ENCODE results near the gene PRAC2.
"Not testable (repeated sequence)": the region's sequence is repeated elsewhere in the genome, so short reads cannot be mapped to it uniquely, and the experiment has no call there.

PRAC2 gene

GRCh38 chr17:48722915-48723422 lies at the start of gene PRAC2:
TSS of gene PRAC2 (plus strand) at chr17:48723185. CDS start at chr17:48724411, 1,226 bp downstream.
- DNase-seq (ENCODE audit: low read depth in 2 of 2, low spot score in 1 of 2) = no peak

- no peak for DNase-seq (ENCODE audit: low read depth in 2 of 2, low spot score in 1 of 2)
Observed at GRCh38 chr17:48676963-48677558, 45.9 kb upstream of the PRAC2 start.

- DNase-seq (ENCODE audit: low read depth in 2 of 2, low spot score in 1 of 2) = peak; percentile 30 to 44
Observed at GRCh38 chr17:48678141-48678971, 44.6 kb upstream of the PRAC2 start.

GRCh38 chr17:48679385-48680096 lies 43.4 kb upstream of the PRAC2 start:
- no peak for DNase-seq (ENCODE audit: low read depth in 2 of 2, low spot score in 1 of 2)

GRCh38 chr17:48681609-48682008 lies 41.4 kb upstream of the PRAC2 start:
- DNase-seq (ENCODE audit: low read depth in 2 of 2, low spot score in 1 of 2) = no peak

GRCh38 chr17:48690655-48691054 lies 32.3 kb upstream of the PRAC2 start:
- DNase-seq (ENCODE audit: low read depth in 2 of 2, low spot score in 1 of 2) = no peak

GRCh38 chr17:48692049-48692448 lies 30.9 kb upstream of the PRAC2 start:
- no peak for DNase-seq (ENCODE audit: low read depth in 2 of 2, low spot score in 1 of 2)

- DNase-seq (ENCODE audit: low read depth in 2 of 2, low spot score in 1 of 2) = no peak
Observed at GRCh38 chr17:48693178-48693577, 29.8 kb upstream of the PRAC2 start.

GRCh38 chr17:48701864-48702532 lies 21.0 kb upstream of the PRAC2 start:
- no peak for DNase-seq (ENCODE audit: low read depth in 2 of 2, low spot score in 1 of 2)

GRCh38 chr17:48704361-48705248 lies 18.4 kb upstream of the PRAC2 start:
- DNase-seq (ENCODE audit: low read depth in 2 of 2, low spot score in 1 of 2) = no peak

- no peak for DNase-seq (ENCODE audit: low read depth in 2 of 2, low spot score in 1 of 2)
Observed at GRCh38 chr17:48711128-48711527, 11.9 kb upstream of the PRAC2 start.

GRCh38 chr17:48715496-48716399 lies 7.2 kb upstream of the PRAC2 start:
- no peak for DNase-seq (ENCODE audit: low read depth in 2 of 2, low spot score in 1 of 2)

- DNase-seq (ENCODE audit: low read depth in 2 of 2, low spot score in 1 of 2) = not testable (repeated sequence)
Observed at GRCh38 chr17:48716549-48716948, 6.4 kb upstream of the PRAC2 start.

GRCh38 chr17:48717367-48718226 lies 5.4 kb upstream of the PRAC2 start:
- no peak for DNase-seq (ENCODE audit: low read depth in 2 of 2, low spot score in 1 of 2)

- DNase-seq (ENCODE audit: low read depth in 2 of 2, low spot score in 1 of 2) = no peak
Observed at GRCh38 chr17:48718227-48718760, 4.7 kb upstream of the PRAC2 start.

- DNase-seq (ENCODE audit: low read depth in 2 of 2, low spot score in 1 of 2) = no peak
Observed at GRCh38 chr17:48718761-48719641, 4.0 kb upstream of the PRAC2 start.

- no peak for DNase-seq (ENCODE audit: low read depth in 2 of 2, low spot score in 1 of 2)
Observed at GRCh38 chr17:48719642-48720265, 3.2 kb upstream of the PRAC2 start.

All from stimulated activated CD8-positive, alpha-beta memory T cell treated with anti-CD3 and anti-CD28 coated beads, Interleukin-4, amount 100 ng/mL, for 1 hour (primary cell).